ENCODE data around the gene OR5K3.

OR5K3 gene
- long read RNA-seq, result 0 reads

GRCh38 chr3:98390366-98390765, at the start of gene OR5K3:
OR5K3 (plus strand) TSS chr3:98390666; CDS start chr3:98390666, 0 bp downstream.
- H3K4me3 ChIP-seq (replicated peaks; ENCODE audit: insufficient read depth, low read length), result no peak within 1 kb of the TSS
- peaks cover 2% of the 10 kb centered on the region for H3K27me3 ChIP-seq (ENCODE audit: insufficient read depth, poor library complexity, severe bottlenecking)
- no peak within 1 kb of the TSS for H3K27ac ChIP-seq (replicated peaks)
- no peak for DNase-seq (ENCODE audit: low read depth in 1 of 2, low spot score in 1 of 2)
- no peak for TF ChIP-seq GABPA (IDR thresholded peaks at IDR 0.05; ENCODE audit: low read depth)
- TF ChIP-seq CTCF (IDR thresholded peaks at IDR 0.05; ENCODE audit: insufficient read depth, low read length), result no peak
- TF ChIP-seq REST (IDR thresholded peaks at IDR 0.05; ENCODE audit: insufficient replicate concordance, low read depth), result no peak
- no peak for TF ChIP-seq SPI1 (IDR thresholded peaks at IDR 0.05; ENCODE audit: borderline replicate concordance, low read depth)

- Histone ChIP-seq H3K27me3 (ENCODE audit: insufficient read depth, poor library complexity, severe bottlenecking) (no peaks in the 10 kb centered on the region), H3K27ac (replicated peaks) (no peak overlapping the region), H3K4me3 (replicated peaks; ENCODE audit: insufficient read depth, low read length) (no peak overlapping the region)
- TF ChIP-seq REST (IDR thresholded peaks at IDR 0.05; ENCODE audit: insufficient replicate concordance, low read depth), result no peak
- DNase-seq (ENCODE audit: low read depth in 1 of 2, low spot score in 1 of 2), result no peak
These were observed 48.7 kb upstream of the OR5K3 start for GRCh38 chr3:98341758-98342157.

- no peak for TF ChIP-seq REST (IDR thresholded peaks at IDR 0.05; ENCODE audit: insufficient replicate concordance, low read depth)
- peak; percentile 50 for TF ChIP-seq CTCF (IDR thresholded peaks at IDR 0.05; ENCODE audit: insufficient read depth, low read length)
- TF ChIP-seq SPI1 (IDR thresholded peaks at IDR 0.05; ENCODE audit: borderline replicate concordance, low read depth), result no peak
- TF ChIP-seq GABPA (IDR thresholded peaks at IDR 0.05; ENCODE audit: low read depth), result no peak
- no peak for TF ChIP-seq POLR2AphosphoS5 (IDR thresholded peaks at IDR 0.05; ENCODE audit: low read depth)
- Histone ChIP-seq H3K4me3 (replicated peaks; ENCODE audit: insufficient read depth, low read length) (no peak overlapping the region), H3K27ac (replicated peaks) (no peak overlapping the region), H3K27me3 (ENCODE audit: insufficient read depth, poor library complexity, severe bottlenecking) (no peaks in the 10 kb centered on the region)
- peak in 1 of 2 experiments; percentile 49 for DNase-seq (ENCODE audit: low read depth in 1 of 2, low spot score in 1 of 2)
These were observed 46.6 kb upstream of the OR5K3 start for GRCh38 chr3:98343647-98344507.

Data from HL-60 (cell line).